Activated CD8-positive, alpha-beta memory T cell treated with anti-CD3 and anti-CD28 coated beads, Interleukin-2, amount 10 ng/mL, durations not matched to agents 7 days and 5 days (primary cell): ENCODE results near the gene ANAPC16. TPM values are rescaled to one million over a fixed set of nuclear protein-coding genes. Genes with fewer than 3 reads are reported as not detected.

Experiments used
- total RNA-seq, 2 experiments: library from RNA; stranded (reverse); gene quantifications; one replicate each; pipeline ENCODE4 v1.2.3, GENCODE V29; 2021

The ANAPC16 gene
- total RNA-seq, 2 experiments from 2014 or later = 61.4 to 67.6 TPM

Other genes with a start within 250 kb of the ANAPC16 start
- 100 to 1,000 TPM in 1 of 2 experiments, 10 to 100 TPM in 1; 51.9 to 127 TPM for gene SPOCK2, start 127.5 kb upstream of the ANAPC16 start, total RNA-seq
- gene ASCC1, start 264 bp downstream of the ANAPC16 start, total RNA-seq = 10 to 100 TPM; 34.9 to 36.8 TPM
- 100 to 1,000 TPM; 291 to 293 TPM for gene DDIT4, start 57.9 kb downstream of the ANAPC16 start, total RNA-seq
- gene DNAJB12, start 138.9 kb downstream of the ANAPC16 start, total RNA-seq = 10 to 100 TPM; 25.5 to 31.4 TPM